ENCODE data around the gene GPR153.

GPR153 gene

DNA sequence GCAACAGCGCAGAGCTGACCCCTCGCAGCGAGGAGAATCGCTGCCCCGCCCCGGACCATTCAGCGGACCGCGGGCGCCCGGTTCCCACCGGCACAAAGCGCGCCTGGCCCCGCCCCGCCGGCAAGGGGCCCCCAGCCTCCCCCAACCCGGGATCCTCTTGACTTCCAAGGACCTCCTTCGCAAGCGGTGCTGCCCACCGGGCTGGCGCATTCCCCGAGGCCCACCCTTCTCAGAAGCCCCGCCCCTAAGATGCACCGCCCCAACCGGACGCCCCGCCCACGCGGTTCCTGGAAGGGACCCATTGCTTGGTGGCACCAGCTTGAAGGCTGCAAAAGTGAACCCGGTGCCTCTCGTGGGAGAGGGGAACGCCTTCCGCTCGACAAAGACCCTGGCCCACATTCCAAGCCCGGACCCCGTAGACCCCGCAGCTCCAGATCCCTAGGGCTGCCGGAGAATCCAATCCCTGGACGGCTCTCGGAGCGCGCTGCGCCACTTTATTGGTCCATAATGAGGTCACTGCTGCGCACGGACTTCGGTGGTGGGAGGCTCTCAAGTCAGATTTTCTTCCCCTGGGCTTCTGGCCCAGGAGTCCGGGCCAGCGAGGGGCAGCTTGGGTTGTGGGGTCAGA, 14.9 kb downstream of the GPR153 start:
- Histone ChIP-seq H3K4me1 (ENCODE audit: insufficient read depth, low read length) (no peaks in the 10 kb centered on the region), H3K36me3 (ENCODE audit: insufficient read depth, low read length) (no peaks in the 10 kb centered on the region), H3K27me3 (ENCODE audit: control insufficient read depth in 1 of 2, insufficient read depth in 2 of 2, low read length in 2 of 2) (peaks cover 35 to 82% of the 10 kb centered on the region in 2 donors), H3K4me3 (ENCODE audit: low read depth in 1 of 2, low read length in 2 of 2) (no peak overlapping the region), H3K9ac (ENCODE audit: low read length) (no peak overlapping the region), H3K9me3 (ENCODE audit: low read length) (no peaks in the 10 kb centered on the region), H3K27ac (ENCODE audit: low read depth, low read length) (no peak overlapping the region)

DNA sequence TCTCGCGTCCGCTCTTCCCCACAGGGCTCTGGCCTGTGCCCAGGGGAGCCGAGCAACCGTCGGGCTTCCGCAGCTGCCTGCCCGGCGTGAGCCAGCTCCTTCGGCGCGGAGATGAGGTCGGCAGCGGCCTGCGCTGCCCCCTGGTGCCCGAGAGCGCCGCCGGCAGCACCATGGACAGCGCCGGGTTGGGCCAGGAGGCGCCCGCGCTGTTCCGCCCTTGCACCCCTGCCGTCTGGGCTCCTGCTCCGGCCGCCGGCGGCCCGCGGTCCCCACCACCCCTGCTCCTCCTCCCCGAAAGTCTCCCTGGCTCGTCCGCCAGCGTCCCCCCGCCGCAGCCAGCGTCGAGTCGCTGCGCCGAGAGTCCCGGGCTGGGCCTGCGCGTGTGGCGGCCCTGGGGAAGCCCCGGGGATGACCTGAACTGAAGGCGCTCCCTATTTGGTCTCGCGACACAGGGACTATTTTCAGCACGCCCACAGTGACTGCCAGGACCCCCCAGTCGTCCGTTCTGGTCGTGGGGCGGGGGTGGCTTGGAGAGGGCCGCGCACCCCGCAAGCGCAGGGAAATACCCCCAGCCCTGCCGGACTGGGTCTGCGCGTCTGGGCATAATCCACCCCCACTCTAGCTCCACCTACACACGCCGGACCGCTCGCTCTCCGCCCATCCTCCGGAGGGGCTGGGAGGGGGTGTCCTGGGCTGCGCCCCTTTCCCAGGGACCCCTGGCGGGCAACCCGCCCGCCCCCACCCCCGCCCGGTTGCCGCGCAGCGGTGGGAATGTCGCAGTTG, 15.6 kb downstream of the GPR153 start:
- Histone ChIP-seq H3K27me3 (ENCODE audit: control insufficient read depth in 1 of 2, insufficient read depth in 2 of 2, low read length in 2 of 2) (peaks cover 41 to 89% of the 10 kb centered on the region in 2 donors), H3K9ac (ENCODE audit: low read length) (no peak overlapping the region), H3K36me3 (ENCODE audit: insufficient read depth, low read length) (no peaks in the 10 kb centered on the region), H3K27ac (ENCODE audit: low read depth, low read length) (no peak overlapping the region), H3K4me3 (ENCODE audit: low read depth in 1 of 2, low read length in 2 of 2) (no peak overlapping the region), H3K4me1 (ENCODE audit: insufficient read depth, low read length) (no peaks in the 10 kb centered on the region), H3K9me3 (ENCODE audit: low read length) (no peaks in the 10 kb centered on the region)

DNA sequence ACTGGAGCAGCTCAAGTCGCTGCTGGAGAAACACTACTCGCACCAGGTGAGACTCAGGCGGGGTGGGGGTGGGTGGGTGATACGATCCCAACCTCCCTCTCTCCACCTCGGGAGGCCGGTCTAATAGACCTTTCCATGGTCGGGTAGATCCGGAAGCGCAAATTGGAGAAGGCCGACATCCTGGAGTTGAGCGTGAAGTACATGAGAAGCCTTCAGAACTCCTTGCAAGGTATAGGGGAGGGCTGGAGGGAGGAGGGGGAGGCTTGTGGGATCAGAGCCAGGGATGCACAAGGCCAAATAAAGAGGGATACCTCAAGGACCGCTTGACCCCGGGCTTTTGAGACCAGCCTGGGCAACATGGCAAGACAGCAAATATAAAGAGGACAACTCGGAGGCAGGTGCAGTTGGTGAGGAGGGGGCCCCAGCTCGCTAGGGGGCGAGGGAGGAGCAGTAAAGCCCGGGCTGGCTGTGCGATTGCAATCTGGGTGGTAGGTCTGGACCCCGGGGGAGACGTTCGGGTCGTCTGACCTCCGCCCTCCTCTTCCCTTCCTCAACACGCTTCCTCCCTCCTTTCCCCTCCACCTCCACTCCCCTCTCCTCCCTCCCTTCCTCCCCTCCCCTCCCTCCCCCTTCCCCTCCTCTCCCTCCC, 16.4 kb downstream of the GPR153 start:
- H3K27ac ChIP-seq (ENCODE audit: low read depth, low read length), result no peak overlapping the region
- H3K36me3 ChIP-seq (ENCODE audit: insufficient read depth, low read length), result no peaks in the 10 kb centered on the region
- no peaks in the 10 kb centered on the region for H3K4me1 ChIP-seq (ENCODE audit: insufficient read depth, low read length)
- H3K4me3 ChIP-seq (ENCODE audit: low read depth in 1 of 2, low read length in 2 of 2), result no peak overlapping the region
- peaks cover 46 to 89% of the 10 kb centered on the region in 2 donors for H3K27me3 ChIP-seq (ENCODE audit: control insufficient read depth in 1 of 2, insufficient read depth in 2 of 2, low read length in 2 of 2)
- no peaks in the 10 kb centered on the region for H3K9me3 ChIP-seq (ENCODE audit: low read length)
- H3K9ac ChIP-seq (ENCODE audit: low read length), result no peak overlapping the region

DNA sequence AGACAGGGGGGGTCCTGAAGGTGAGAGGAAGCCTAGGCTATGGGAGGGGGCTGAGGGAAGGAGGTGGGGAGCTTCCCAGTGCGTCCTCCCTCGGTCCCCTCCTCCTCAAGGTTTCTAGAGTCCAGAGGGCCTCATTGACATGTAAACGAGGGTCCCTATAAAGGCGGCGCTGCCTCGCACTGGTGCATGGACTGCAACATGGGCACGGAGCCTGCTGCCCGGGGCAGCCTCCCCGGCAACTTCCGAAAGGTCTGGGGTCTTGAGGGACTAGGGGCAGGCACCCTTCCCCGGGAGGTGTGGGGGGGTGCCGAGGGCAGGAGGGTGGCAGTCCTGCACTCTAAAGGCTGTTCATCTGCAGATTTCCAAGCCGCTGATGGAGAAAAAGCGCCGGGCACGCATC, 16.9 kb downstream of the GPR153 start, which contains the start of gene HES3:
TSS of gene HES3 (plus strand) at position 187 of the 400 bp plus-strand sequence. CDS start at position 374, 187 bp downstream.
- H3K9ac ChIP-seq (ENCODE audit: low read length), result no peak within 1 kb of the TSS
- H3K27me3 ChIP-seq (ENCODE audit: control insufficient read depth in 1 of 2, insufficient read depth in 2 of 2, low read length in 2 of 2), result peaks cover 51 to 91% of the 10 kb centered on the region in 2 donors
- no peaks in the 10 kb centered on the region for H3K4me1 ChIP-seq (ENCODE audit: insufficient read depth, low read length)
- no peak within 1 kb of the TSS for H3K4me3 ChIP-seq (ENCODE audit: low read depth in 1 of 2, low read length in 2 of 2)
- H3K27ac ChIP-seq (ENCODE audit: low read depth, low read length), result no peak within 1 kb of the TSS
- H3K36me3 ChIP-seq (ENCODE audit: insufficient read depth, low read length), result no peaks in the 10 kb centered on the region
- no peaks in the 10 kb centered on the region for H3K9me3 ChIP-seq (ENCODE audit: low read length)

DNA sequence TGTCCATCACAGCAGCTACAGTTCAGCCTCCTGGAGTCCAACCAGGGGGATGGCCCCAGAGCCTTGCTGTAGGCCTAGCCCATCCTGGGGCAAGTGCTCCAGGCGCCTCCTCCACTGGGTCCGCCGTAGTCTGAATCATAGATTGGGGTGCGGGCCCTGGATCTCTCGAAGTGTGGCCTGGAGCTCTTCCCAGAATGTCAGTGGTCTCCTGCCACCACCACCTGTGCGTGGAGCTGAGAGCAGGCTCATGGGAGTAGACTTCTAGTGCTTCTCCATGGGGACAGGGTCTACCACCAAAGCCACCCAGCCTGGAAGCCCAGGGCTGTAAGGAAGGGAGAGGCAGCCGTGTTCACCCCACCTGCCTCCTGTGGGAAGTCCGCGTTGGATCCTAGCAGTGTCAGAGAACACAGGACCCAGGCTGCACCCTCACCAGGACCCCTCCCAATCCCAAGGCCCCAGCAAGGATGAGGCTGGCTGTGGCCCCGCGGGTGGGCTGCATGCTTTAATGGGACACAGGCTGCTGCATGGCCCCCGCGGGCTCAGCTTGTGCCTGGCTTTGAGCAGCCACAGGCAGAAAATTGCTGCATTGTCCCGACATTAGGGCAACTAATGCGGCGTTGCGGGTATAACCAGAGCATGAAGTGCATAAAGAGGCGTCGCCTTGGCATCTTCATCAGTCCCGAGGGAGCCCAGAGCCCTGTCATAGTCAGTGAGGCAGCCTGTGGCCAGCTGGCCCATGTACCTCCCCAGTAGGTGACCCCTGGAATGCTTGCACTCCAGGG, 17.7 kb downstream of the GPR153 start:
- Histone ChIP-seq H3K27me3 (ENCODE audit: control insufficient read depth in 1 of 2, insufficient read depth in 2 of 2, low read length in 2 of 2) (peaks cover 54 to 84% of the 10 kb centered on the region in 2 donors), H3K9me3 (ENCODE audit: low read length) (no peaks in the 10 kb centered on the region), H3K4me1 (ENCODE audit: insufficient read depth, low read length) (no peaks in the 10 kb centered on the region), H3K36me3 (ENCODE audit: insufficient read depth, low read length) (no peaks in the 10 kb centered on the region), H3K27ac (ENCODE audit: low read depth, low read length) (no peak overlapping the region), H3K4me3 (ENCODE audit: low read depth in 1 of 2, low read length in 2 of 2) (no peak overlapping the region), H3K9ac (ENCODE audit: low read length) (no peak overlapping the region)

DNA sequence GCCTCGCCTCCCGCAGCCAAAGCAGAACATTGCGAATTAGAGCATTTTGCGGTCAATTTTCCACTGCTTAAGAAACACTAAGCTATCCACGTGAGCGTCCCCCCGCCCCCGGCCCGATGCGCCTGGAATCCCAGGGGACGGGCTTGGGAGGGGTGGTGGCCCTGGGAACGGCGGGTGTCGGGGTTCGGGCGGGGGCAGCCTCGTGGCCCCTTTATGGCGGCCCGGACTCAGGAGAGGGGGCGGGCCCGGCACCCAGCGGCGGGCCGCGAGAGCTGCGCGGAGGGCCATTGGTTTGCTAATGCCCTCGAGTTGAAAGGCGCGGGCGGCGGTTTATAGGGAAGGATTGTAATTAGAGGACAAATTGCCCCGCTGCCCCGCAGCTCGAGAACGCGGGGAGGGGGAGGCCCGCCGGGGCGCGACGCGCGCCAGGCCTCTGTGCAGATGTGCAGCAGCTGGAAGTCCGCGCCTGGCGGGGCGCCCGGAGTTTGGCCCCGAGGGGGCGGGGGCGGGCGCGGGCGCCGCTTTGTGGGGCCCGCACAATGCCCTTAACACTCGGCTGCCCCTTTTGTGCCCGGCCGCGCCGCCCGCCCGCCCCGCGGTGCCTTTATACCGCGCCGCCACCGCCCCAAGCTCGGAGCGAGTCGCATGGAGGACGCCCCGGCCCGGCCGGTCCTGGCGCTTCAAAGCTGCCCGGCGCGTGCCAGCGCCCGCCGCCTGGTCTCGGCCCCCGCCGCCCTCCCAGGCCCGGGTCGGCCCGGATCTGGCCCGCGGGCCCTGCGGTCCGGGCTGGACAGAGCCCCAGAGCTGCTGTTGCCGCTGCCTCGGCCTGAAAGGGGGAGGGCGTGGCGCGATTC, 18.8 kb downstream of the GPR153 start:
- no peaks in the 10 kb centered on the region for H3K36me3 ChIP-seq (ENCODE audit: insufficient read depth, low read length)
- H3K9ac ChIP-seq (ENCODE audit: low read length), result no peak overlapping the region
- no peak overlapping the region for H3K4me3 ChIP-seq (ENCODE audit: low read depth in 1 of 2, low read length in 2 of 2)
- H3K27me3 ChIP-seq (ENCODE audit: control insufficient read depth in 1 of 2, insufficient read depth in 2 of 2, low read length in 2 of 2), result peaks cover 55 to 73% of the 10 kb centered on the region in 2 donors
- H3K27ac ChIP-seq (ENCODE audit: low read depth, low read length), result no peak overlapping the region
- H3K4me1 ChIP-seq (ENCODE audit: insufficient read depth, low read length), result no peaks in the 10 kb centered on the region
- no peaks in the 10 kb centered on the region for H3K9me3 ChIP-seq (ENCODE audit: low read length)

DNA sequence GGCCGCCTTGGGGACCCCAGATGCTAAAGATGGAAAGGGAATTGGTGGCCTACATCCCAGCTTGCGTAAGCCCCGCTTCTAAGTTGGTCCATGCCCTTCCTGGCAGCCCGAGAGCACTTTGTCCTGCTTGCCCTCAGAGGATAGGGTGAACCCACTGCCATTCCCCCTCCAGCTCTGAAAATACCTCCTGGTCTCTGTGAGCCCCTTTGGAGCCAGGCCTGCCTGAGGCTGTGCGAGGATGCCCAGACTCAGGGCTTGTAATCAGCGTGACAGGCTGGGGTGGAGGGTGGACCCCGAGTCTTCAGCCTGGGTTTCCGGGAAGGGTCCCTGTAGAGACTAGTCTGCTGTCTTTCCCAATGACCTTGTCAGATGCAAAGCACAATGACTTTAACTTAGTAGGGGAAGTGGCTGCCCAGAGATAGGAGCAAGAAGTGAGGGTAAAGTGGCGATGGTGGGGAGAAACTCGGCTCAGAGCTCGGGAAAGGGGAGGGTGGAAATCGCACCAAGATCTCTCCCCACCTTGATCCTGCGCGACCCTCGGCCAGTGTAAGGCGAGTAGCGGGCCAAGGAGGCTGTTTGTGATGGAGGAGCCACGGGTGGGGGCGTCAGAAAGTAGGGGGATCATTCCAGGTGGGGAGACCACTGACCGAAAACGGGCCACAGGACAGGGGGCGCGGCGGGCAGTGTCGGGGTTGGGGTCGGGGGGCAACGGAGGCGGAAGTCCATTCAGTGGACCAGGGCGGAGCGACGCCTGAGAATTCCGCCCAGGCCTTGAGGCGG, 19.6 kb downstream of the GPR153 start:
- H3K27ac ChIP-seq (ENCODE audit: low read depth, low read length), result no peak overlapping the region
- peaks cover 52 to 65% of the 10 kb centered on the region in 2 donors for H3K27me3 ChIP-seq (ENCODE audit: control insufficient read depth in 1 of 2, insufficient read depth in 2 of 2, low read length in 2 of 2)
- no peaks in the 10 kb centered on the region for H3K4me1 ChIP-seq (ENCODE audit: insufficient read depth, low read length)
- no peaks in the 10 kb centered on the region for H3K9me3 ChIP-seq (ENCODE audit: low read length)
- H3K4me3 ChIP-seq (ENCODE audit: low read depth in 1 of 2, low read length in 2 of 2), result no peak overlapping the region
- no peaks in the 10 kb centered on the region for H3K36me3 ChIP-seq (ENCODE audit: insufficient read depth, low read length)
- H3K9ac ChIP-seq (ENCODE audit: low read length), result no peak overlapping the region

DNA sequence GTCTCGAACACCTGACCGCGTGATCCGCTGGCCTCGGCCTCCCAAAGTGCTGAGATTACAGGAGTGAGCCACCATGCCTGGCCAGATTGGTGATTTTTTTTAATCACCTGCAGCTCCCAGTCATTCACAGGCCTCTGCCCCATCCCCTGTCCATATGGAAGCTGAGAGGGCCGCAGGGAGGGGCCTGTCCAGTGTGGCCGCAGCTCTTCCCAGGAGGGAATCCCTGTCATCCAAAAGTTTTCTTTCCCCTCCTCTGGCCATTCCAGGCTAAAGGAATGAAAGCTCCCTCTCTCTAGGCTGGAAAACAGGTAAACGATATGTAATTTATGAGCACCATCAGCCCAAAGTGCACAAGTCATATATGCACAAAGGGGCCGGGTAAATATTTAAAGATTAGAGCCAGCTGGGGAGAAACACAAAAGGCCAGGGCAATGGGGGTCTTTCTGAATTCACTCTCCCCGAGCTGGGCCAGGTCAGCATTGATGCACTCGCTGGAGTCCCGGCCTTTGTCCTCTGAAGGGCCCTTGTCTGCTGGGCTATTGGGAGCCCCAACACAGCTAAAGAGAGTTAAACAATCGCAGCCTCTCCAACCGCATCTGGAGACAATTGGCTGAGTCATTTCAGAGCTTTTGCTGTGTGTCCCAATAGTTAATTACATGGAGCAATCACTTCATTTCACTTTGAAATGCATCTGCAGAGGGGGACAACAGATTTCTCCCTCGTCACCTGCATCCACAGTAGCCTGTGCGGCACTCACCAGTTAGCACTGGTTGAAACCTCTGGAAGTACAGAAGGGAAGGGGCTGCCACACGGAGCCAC, 20.7 kb downstream of the GPR153 start:
- no peak overlapping the region for H3K4me3 ChIP-seq (ENCODE audit: low read depth in 1 of 2, low read length in 2 of 2)
- no peaks in the 10 kb centered on the region for H3K9me3 ChIP-seq (ENCODE audit: low read length)
- peaks cover under 1% of the 10 kb centered on the region for H3K4me1 ChIP-seq (ENCODE audit: insufficient read depth, low read length)
- H3K27me3 ChIP-seq (ENCODE audit: control insufficient read depth in 1 of 2, insufficient read depth in 2 of 2, low read length in 2 of 2), result peaks cover 45 to 53% of the 10 kb centered on the region in 2 donors
- no peak overlapping the region for H3K9ac ChIP-seq (ENCODE audit: low read length)
- no peak overlapping the region for H3K27ac ChIP-seq (ENCODE audit: low read depth, low read length)
- no peaks in the 10 kb centered on the region for H3K36me3 ChIP-seq (ENCODE audit: insufficient read depth, low read length)

DNA sequence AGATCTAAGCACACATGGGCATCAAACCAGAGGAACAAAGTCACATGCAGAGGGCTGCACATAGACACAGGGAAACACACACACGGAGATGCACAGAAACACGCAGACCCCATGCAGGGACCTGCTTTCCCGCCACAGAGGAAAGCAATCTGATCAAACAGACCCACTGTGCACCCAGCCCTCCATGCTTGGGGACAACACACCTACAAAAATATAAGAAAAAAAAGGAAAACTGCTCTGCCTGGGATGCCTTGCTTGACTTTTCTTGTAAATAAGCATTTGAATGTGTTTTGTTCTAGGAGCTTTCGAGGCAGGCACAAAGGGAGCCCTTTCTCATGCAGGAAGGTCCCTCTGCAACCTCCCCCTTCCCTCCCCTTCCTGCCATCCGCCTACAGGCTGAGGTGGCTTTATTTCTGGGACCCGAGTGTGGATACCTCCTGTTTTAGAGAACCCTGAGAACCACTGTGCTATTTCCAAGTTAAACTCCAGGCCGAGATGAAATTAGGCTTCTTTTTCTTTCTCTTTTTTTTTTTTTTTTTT, 21.6 kb downstream of the GPR153 start:
- H3K4me3 ChIP-seq (ENCODE audit: low read depth in 1 of 2, low read length in 2 of 2), result no peak overlapping the region
- H3K4me1 ChIP-seq (ENCODE audit: insufficient read depth, low read length), result peaks cover 10% of the 10 kb centered on the region
- H3K9ac ChIP-seq (ENCODE audit: low read length), result no peak overlapping the region
- no peaks in the 10 kb centered on the region for H3K36me3 ChIP-seq (ENCODE audit: insufficient read depth, low read length)
- H3K27ac ChIP-seq (ENCODE audit: low read depth, low read length), result no peak overlapping the region
- no peaks in the 10 kb centered on the region for H3K9me3 ChIP-seq (ENCODE audit: low read length)
- peaks cover 45 to 47% of the 10 kb centered on the region in 2 donors for H3K27me3 ChIP-seq (ENCODE audit: control insufficient read depth in 1 of 2, insufficient read depth in 2 of 2, low read length in 2 of 2)
